ENCODE measurements around the gene UROC1. TPM values are rescaled to one million over a fixed set of nuclear protein-coding genes. Genes with fewer than 3 reads are reported as not detected.

UROC1 gene
- total RNA-seq, 4 donors from 2014 or later = not detected

- WGBS, 2 donors = 56 to 85% methylated on average over 2 to 6 of the region's 12 CpGs
- H3K4me3 ChIP-seq = no peak overlapping the region
- H3K27ac ChIP-seq = no peak overlapping the region
- TF ChIP-seq POLR2A (IDR thresholded peaks at IDR 0.05) = no peak
- TF ChIP-seq, protein P1, sequence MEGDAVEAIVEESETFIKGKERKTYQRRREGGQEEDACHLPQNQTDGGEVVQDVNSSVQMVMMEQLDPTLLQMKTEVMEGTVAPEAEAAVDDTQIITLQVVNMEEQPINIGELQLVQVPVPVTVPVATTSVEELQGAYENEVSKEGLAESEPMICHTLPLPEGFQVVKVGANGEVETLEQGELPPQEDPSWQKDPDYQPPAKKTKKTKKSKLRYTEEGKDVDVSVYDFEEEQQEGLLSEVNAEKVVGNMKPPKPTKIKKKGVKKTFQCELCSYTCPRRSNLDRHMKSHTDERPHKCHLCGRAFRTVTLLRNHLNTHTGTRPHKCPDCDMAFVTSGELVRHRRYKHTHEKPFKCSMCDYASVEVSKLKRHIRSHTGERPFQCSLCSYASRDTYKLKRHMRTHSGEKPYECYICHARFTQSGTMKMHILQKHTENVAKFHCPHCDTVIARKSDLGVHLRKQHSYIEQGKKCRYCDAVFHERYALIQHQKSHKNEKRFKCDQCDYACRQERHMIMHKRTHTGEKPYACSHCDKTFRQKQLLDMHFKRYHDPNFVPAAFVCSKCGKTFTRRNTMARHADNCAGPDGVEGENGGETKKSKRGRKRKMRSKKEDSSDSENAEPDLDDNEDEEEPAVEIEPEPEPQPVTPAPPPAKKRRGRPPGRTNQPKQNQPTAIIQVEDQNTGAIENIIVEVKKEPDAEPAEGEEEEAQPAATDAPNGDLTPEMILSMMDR (IDR thresholded peaks at IDR 0.05) = no peak
- no peaks in the 10 kb centered on the region for H3K9me3 ChIP-seq
- no peak for DNase-seq
- intact Hi-C loops (cut with DNase I) = no loop called here
- H3K4me1 ChIP-seq = no peaks in the 10 kb centered on the region
- H3K27me3 ChIP-seq = peaks cover 0 to 63% (median 0%) of the 10 kb centered on the region in 4 donors
- no peaks in the 10 kb centered on the region for H3K36me3 ChIP-seq
Observed at GRCh38 chr3:126549861-126550487, 32.4 kb upstream of the UROC1 start.

- Histone ChIP-seq H3K27me3 (peaks cover 0 to 63% (median 0%) of the 10 kb centered on the region in 4 donors), H3K9me3 (no peaks in the 10 kb centered on the region), H3K36me3 (no peaks in the 10 kb centered on the region), H3K4me3 (no peak overlapping the region), H3K27ac (no peak overlapping the region), H3K4me1 (no peaks in the 10 kb centered on the region)
- intact Hi-C loops (cut with DNase I) = no loop called here
- no peak for TF ChIP-seq POLR2A (IDR thresholded peaks at IDR 0.05)
- TF ChIP-seq, protein P1 (IDR thresholded peaks at IDR 0.05) = no peak
- WGBS, 2 donors = 37 to 56% methylated on average over 6 to 7 of the region's 9 CpGs
- no peak for DNase-seq
Observed at GRCh38 chr3:126548556-126549466, 31.2 kb upstream of the UROC1 start.

- H3K27me3 ChIP-seq = peaks cover 0 to 74% (median 0%) of the 10 kb centered on the region in 4 donors
- H3K4me1 ChIP-seq = no peaks in the 10 kb centered on the region
- WGBS, 2 donors = 44 to 67% methylated on average over 1 of the region's 1 CpG
- DNase-seq = no peak
- no peaks in the 10 kb centered on the region for H3K9me3 ChIP-seq
- intact Hi-C loops (cut with DNase I) = no loop called here
- H3K36me3 ChIP-seq = no peaks in the 10 kb centered on the region
- TF ChIP-seq, protein P1 (IDR thresholded peaks at IDR 0.05) = no peak
- TF ChIP-seq POLR2A (IDR thresholded peaks at IDR 0.05) = no peak
- no peak overlapping the region for H3K27ac ChIP-seq
- no peak overlapping the region for H3K4me3 ChIP-seq
Observed at GRCh38 chr3:126547721-126548120, 30.1 kb upstream of the UROC1 start.

DNA sequence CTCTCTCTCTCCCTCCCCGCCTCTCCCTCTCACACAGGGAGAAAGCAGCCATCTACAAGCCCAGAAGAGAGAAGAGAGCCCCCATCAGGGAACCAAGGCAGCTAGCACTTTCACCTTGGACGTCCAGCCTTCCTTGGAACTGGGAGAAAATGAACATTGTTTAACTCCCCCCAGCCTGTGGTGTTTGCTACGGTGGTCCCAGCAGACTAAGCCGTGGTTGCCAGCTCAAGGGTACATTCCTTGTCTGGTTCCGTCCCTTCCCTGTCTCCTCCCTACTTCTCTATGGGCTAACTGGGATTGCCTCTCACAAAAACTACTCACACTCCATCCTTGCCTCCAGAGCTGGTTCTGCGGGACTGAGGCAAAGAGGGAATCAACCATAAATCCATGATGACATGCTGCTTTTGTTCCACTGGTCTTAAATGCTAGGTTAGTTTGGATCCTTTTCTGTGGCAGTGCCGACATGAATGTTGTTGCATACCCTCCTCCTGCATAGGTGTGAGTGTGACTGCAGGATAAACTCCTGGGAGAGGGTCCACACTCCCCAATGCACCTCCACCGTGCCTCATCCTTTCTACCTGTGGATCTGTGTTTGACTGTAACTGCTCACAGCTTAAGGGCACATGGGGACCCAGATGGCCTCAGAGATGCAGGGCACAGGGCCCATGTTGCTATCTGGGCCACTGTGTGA lies 29.1 kb upstream of the UROC1 start:
- Histone ChIP-seq H3K9me3 (peaks cover 0 to 5% (median 0%) of the 10 kb centered on the region in 3 donors), H3K27me3 (peaks cover 0 to 75% (median 0%) of the 10 kb centered on the region in 4 donors), H3K4me1 (no peaks in the 10 kb centered on the region), H3K27ac (no peak overlapping the region), H3K36me3 (no peaks in the 10 kb centered on the region), H3K4me3 (no peak overlapping the region)
- intact Hi-C loops (cut with DNase I) = no loop called here
- 55 to 68% methylated on average over 8 of the region's 8 CpGs for WGBS, 2 donors
- TF ChIP-seq POLR2A (IDR thresholded peaks at IDR 0.05) = no peak
- TF ChIP-seq, protein P1 (IDR thresholded peaks at IDR 0.05) = no peak
- no peak for DNase-seq
